Measurements from ENCODE around the gene SNX8. TPM values are rescaled to one million over a fixed set of nuclear protein-coding genes. Genes with fewer than 3 reads are reported as not detected.

Gene SNX8
- total and polyA plus RNA-seq, 2 of the 8 experiments (the other 6 are each of a cell fraction or from before 2014, with no cell fraction given): 46.2 to 70.8 TPM

- H2BK15ac ChIP-seq (ENCODE audit: low read length): no peak overlapping the region
- H3K27me3 ChIP-seq (replicated peaks in 1 of 4; ENCODE audit: control insufficient read depth in 3 of 4, extremely low read depth in 1 of 4, insufficient read depth in 3 of 4, low read length in 3 of 4): no peaks in the 10 kb centered on the region
- no peak overlapping the region for H3K9ac ChIP-seq (replicated peaks in 1 of 4; ENCODE audit: extremely low read depth in 1 of 4, low read depth in 3 of 4, low read length in 3 of 4)
- H3K23me2 ChIP-seq (ENCODE audit: low read depth, low read length): no peaks in the 10 kb centered on the region
- ChIA-PET CTCF (ENCODE audit: partially characterized antibody) (interaction anchor here (1.1 kb wide), 2 partner anchors 22 to 38 kb away, joined by 3 to 4 read pairs; partner anchors contain the start of gene MAD1L1), POLR2A (ENCODE audit: partially characterized antibody) (interaction anchor here (0.8 to 1.6 kb wide), 6 partner anchors 12 to 79 kb away, joined by 3 to 5 read pairs (median 3); partner anchors contain the start of genes MRM2 and NUDT1)
- no peaks in the 10 kb centered on the region for H3K79me2 ChIP-seq (ENCODE audit: control insufficient read depth in 1 of 2, insufficient read depth in 2 of 2, low read length in 2 of 2)
- no peak overlapping the region for H4K5ac ChIP-seq (ENCODE audit: insufficient read length, low read depth, low read length)
- H3K79me1 ChIP-seq (ENCODE audit: low read depth, low read length): no peaks in the 10 kb centered on the region
- H3K4me2 ChIP-seq (ENCODE audit: insufficient read depth in 1 of 2, low read depth in 2 of 2, low read length in 2 of 2): peak overlapping the region in 1 of 2 experiments; percentile 43; a peak in 1 of 4 replicates
- no peak overlapping the region for H2BK20ac ChIP-seq (ENCODE audit: low read length)
- H3K4ac ChIP-seq (replicated peaks; ENCODE audit: insufficient read length, low read depth, low read length): no peak overlapping the region
- DNase-seq (ENCODE audit: low read depth in 1 of 2, low spot score in 2 of 2): no peak
- no peak overlapping the region for H4K8ac ChIP-seq (ENCODE audit: extremely low read depth, insufficient read depth, low read length)
- H3K4me1 ChIP-seq (replicated peaks in 1 of 4; ENCODE audit: control insufficient read depth in 3 of 4, insufficient read depth in 4 of 4, low read length in 3 of 4): peaks cover 0 to 12% (median 6%) of the 10 kb centered on the region in 4 experiments; a peak in 6 of 7 replicates
- peak overlapping the region; percentile 91 for H4K91ac ChIP-seq (replicated peaks; ENCODE audit: insufficient read length, low read length)
- H2AFZ ChIP-seq (ENCODE audit: low read length): no peak overlapping the region
- no peak overlapping the region for H3K4me3 ChIP-seq (ENCODE audit: extremely low read depth in 1 of 4, insufficient read depth in 2 of 4, low read depth in 3 of 4, low read length in 4 of 4)
- H3K9me3 ChIP-seq (ENCODE audit: insufficient read depth in 2 of 2, low read depth in 1 of 2, low read length in 1 of 2): no peaks in the 10 kb centered on the region; a peak in 1 of 4 replicates
- H2BK5ac ChIP-seq (ENCODE audit: low read depth, low read length): peak overlapping the region; percentile 66; the same call in 1 of the 2 replicates
- H2BK12ac ChIP-seq (ENCODE audit: low read depth, low read length): no peak overlapping the region
- H4K20me1 ChIP-seq (replicated peaks in 1 of 2; ENCODE audit: control insufficient read depth in 1 of 2, insufficient read depth in 2 of 2, low read length in 2 of 2): peaks cover 0 to 2% of the 10 kb centered on the region in 2 experiments
- no peak overlapping the region for H3K27ac ChIP-seq (ENCODE audit: low read depth, low read length)
- no peak overlapping the region for H3K18ac ChIP-seq (ENCODE audit: extremely low read depth, low read length)
- H2BK120ac ChIP-seq (replicated peaks; ENCODE audit: low read depth, low read length): no peak overlapping the region
- H3K36me3 ChIP-seq (ENCODE audit: control insufficient read depth in 2 of 4, insufficient read depth in 4 of 4, low read length in 3 of 4): peaks cover 0 to 9% (median 4%) of the 10 kb centered on the region in 4 experiments; a peak in 2 of 8 replicates
- 85% methylated on average over 6 of the region's 8 CpGs; no CpG with 5 or more reads in 1 of the 2 experiments for WGBS, 2 experiments (ENCODE audit: extremely low coverage in 1 of 2, insufficient coverage in 1 of 2, insufficient read length in 1 of 2, insufficient replicate concordance in 2 of 2, low coverage in 1 of 2, low lambda C conversion rate in 2 of 2, missing lambda C conversion rate in 1 of 2)
- H3K14ac ChIP-seq (ENCODE audit: insufficient read length): no peak overlapping the region
- no peak overlapping the region for H2AK5ac ChIP-seq (ENCODE audit: low read depth, low read length)
- no peak overlapping the region for H3K56ac ChIP-seq (replicated peaks; ENCODE audit: insufficient read length, low read depth, low read length)
- FAIRE-seq: no peak
- no peak overlapping the region for H3K23ac ChIP-seq (ENCODE audit: insufficient read length)
- TF ChIP-seq RXRA (IDR thresholded peaks at IDR 0.05; ENCODE audit: insufficient read depth, low read depth, low read length) (no peak), SIN3A (conservative IDR thresholded peaks at IDR 0.05 in 1 of 2, IDR thresholded peaks at IDR 0.05 in 1 of 2; ENCODE audit: low read depth in 1 of 2, low read length in 2 of 2) (no peak), CBX5 (IDR thresholded peaks at IDR 0.05; ENCODE audit: low read depth, low read length) (no peak), GABPA (IDR thresholded peaks at IDR 0.05; ENCODE audit: borderline replicate concordance, insufficient read depth, low read length) (no peak), EZH2 (IDR thresholded peaks at IDR 0.05; ENCODE audit: low read depth, low read length, severe bottlenecking) (no peak), ATF3 (IDR thresholded peaks at IDR 0.05; ENCODE audit: insufficient read depth, low read depth, low read length) (no peak), USF2 (IDR thresholded peaks at IDR 0.05; ENCODE audit: low read length) (no peak)
- TF ChIP-seq, protein P1, sequence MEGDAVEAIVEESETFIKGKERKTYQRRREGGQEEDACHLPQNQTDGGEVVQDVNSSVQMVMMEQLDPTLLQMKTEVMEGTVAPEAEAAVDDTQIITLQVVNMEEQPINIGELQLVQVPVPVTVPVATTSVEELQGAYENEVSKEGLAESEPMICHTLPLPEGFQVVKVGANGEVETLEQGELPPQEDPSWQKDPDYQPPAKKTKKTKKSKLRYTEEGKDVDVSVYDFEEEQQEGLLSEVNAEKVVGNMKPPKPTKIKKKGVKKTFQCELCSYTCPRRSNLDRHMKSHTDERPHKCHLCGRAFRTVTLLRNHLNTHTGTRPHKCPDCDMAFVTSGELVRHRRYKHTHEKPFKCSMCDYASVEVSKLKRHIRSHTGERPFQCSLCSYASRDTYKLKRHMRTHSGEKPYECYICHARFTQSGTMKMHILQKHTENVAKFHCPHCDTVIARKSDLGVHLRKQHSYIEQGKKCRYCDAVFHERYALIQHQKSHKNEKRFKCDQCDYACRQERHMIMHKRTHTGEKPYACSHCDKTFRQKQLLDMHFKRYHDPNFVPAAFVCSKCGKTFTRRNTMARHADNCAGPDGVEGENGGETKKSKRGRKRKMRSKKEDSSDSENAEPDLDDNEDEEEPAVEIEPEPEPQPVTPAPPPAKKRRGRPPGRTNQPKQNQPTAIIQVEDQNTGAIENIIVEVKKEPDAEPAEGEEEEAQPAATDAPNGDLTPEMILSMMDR (IDR thresholded peaks at IDR 0.05; ENCODE audit: control extremely low read depth in 1 of 3, insufficient read depth in 1 of 3, low read depth in 1 of 3, low read length in 3 of 3): no peak
Observed at GRCh38 chr7:2270495-2270894, 43.7 kb downstream of the SNX8 start.
